ENCODE measurements around the gene RMC1.
"Not testable (repeated sequence)": the region's sequence is repeated elsewhere in the genome, so short reads cannot be mapped to it uniquely, and the experiment has no call there.

The RMC1 gene

DNA sequence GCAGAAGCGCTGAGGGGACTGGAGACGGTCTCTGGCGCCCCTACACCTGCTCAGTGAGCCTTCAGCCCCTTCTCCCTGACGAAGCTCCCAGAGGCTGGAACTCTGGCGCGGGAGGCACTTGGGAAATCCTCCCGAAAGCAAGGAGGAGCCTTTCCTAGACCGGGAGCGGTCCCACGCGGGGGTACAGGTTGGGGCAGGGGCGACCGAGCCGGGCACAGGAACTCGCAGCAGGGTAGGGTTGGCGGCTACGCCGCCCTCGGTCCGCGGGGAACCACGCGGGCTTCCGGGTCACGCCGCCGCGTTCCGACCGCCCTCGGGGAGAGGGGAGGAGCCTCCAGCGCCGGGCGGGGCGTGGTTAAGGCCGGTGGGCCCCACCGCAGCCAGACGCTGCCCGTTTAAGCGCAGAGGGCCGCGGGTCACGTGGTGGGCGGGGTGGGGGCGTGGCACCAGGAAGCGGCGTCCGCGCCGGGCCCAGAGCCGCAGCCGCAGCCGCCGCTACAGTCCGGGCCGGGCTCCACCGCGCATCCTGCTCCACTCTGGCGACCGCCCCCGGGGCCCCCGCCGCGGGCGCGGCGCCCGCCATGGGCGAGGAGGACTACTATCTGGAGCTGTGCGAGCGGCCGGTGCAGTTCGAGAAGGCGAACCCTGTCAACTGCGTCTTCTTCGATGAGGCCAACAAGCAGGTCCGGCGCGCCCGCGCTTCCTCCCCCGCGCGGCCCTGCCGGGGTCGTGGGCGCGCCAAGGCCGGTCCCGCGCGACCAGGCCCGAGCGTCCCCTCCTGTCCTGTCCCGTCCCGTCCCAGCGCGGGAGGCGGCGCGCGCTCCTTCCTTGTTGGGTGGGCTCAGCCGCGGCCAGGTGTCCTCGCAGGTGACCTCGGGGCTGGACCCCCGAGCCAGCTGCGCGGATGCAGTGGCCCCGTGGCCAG is at the start of gene RMC1:
Gene RMC1, plus strand, starts transcription at position 474 of the 925 bp plus-strand sequence. Its CDS starts 108 bp downstream, at position 582.
- DNase-seq (ENCODE audit: low read depth), result peak; percentile 97

DNA sequence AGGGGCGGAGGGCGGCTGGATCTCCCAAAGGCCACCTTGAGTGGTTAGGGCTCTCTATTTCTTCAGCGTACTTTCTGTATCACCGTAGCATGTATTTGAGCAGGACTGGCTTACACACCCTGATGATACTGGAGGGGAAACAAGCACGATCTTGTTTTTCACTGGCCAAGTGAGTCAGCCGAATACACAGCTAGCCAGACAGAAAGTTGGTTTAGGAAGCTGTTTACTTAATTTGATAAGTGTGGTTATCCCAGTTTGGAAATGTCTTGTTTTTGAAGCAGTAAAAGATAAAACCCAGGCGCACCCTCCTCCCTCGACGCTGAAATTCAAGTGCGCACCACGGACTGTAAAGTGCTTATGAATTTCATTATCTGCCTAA is 49.6 kb upstream of the RMC1 start:
- no peak for DNase-seq (ENCODE audit: low read depth)

DNA sequence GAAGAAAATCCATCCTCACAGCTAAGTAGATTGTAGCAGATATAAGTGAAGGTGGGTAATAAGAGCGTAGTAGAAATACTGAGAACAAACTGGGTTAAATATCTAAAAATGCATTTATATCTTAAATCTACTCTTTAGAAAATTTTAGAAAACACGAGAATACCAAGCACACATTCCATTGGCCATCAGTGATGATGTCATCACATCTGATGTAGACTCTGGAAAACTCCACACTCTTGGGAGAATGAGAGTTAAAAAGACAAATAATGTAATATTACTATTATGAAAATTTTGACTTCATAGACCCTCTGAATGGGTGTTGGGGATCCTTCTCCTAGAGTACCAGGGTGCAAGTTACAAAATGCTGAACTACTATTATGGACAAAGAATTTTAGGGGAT is 46.5 kb upstream of the RMC1 start:
- DNase-seq (ENCODE audit: low read depth), result no peak

DNA sequence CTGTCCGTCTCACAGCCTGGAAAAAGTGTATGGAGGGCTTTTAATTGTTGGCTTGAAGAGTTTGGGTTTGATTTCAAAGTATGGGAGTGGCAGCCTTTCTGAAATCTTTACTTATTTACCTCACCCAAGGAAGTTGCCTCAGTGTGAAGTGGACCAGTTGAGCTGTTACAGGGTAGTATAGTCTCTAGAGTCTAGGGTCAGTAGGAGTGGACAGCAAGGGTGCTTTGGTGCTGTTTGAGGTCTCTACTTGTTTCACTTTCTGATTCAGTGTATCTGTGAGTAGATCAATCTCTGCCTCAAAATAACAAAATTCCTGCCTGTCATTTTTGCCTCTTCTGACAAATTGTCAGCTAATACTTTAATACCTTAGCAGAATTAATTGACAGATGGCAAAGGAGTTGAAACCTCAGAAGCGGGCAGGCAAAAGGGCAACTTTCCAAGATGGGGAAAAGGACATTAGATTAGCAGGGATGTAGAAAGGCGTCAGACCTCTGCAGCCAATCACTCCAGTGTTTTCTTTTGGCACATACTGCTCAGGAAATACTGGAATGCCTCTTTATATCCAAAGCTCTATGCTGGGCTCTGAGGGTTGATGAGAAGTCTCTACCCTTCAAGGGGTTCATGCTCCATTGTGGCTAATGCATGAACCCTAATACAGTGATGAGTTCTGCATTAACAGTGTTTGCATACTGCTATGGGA is 44.3 kb upstream of the RMC1 start:
- DNase-seq (ENCODE audit: low read depth), result no peak

DNA sequence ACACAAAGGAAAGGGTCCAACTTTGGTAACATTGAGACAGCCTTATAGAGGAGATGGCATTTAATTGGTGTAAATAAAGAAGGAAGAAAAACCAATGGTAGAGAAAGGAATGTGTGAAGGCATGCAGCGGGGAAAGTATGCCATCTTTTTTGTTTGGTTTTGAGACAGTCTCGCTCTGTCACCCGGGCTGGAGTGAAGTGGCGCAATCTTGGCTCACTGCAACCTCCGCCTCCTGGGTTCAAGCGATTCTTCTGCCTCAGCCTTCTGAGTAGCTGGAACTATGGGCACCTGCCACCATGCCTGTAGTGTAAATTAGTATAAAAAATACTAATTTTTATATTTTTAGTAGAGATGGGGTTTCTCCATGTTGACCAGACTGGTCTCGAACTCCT is 43.8 kb upstream of the RMC1 start:
- DNase-seq (ENCODE audit: low read depth), result no peak

DNA sequence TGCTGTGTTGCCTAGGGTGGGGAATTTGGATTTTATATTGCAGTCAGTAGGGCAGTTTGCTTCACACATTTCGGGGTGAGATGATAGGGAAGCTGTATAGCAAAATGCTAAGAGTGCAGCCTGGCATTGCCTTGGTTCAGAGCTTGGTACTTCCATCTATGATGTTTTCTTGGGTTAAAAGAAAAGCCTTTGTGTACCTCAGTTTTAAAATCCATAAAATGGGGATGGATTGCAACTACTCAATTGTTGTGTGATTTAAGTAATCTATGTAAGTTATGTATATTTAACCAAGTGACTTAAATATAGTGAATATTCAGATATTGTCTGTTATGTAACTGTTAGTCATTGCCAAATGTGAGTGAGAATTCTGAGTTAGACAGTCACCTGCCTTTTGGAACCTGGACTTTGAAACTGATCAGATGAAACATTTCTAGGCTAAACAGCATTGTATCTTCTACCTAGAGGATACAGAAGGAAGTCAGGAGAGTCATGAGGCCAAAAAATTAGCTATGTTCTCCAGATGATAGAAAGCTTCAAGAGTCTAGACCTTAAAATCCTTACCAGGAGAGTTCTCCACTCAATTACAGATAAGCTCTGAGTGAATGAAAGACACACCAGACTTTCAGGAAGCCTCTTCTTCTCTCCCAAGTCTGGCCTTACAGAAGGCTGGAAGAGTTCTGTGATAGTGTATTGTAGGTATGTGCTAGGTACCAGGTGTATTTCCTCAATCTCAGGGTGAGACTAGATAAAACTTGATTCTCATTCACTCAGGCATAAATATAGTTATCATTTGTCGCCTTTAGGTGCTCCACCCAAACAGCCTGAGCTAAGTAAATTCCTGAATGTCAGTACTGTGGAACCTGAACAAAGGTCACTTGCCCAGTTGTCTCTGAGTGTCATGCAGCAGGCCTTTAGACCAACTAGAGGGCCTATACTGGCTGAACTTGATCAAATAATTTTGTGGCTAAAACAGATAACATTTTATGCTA is 42.7 kb upstream of the RMC1 start:
- no peak for DNase-seq (ENCODE audit: low read depth)

DNA sequence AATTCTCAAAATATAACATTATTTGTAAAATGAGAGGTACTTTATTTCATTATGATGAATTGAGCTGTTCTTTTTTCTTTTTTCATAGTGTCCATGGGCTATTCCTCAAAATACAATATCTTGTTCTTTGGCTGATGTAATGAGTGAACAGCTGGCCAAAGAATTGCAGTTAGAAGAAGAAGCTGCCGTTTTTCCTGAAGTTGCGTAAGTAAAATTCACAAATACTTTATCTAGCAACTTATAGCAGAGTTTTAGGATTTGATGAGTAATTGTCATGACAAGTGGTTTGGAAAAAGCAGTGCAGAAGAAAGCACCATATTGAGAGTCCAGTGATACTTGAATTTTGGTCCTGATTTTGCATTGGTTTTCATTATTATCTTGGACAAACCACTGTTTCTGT is 40.4 kb upstream of the RMC1 start:
- no peak for DNase-seq (ENCODE audit: low read depth)

DNA sequence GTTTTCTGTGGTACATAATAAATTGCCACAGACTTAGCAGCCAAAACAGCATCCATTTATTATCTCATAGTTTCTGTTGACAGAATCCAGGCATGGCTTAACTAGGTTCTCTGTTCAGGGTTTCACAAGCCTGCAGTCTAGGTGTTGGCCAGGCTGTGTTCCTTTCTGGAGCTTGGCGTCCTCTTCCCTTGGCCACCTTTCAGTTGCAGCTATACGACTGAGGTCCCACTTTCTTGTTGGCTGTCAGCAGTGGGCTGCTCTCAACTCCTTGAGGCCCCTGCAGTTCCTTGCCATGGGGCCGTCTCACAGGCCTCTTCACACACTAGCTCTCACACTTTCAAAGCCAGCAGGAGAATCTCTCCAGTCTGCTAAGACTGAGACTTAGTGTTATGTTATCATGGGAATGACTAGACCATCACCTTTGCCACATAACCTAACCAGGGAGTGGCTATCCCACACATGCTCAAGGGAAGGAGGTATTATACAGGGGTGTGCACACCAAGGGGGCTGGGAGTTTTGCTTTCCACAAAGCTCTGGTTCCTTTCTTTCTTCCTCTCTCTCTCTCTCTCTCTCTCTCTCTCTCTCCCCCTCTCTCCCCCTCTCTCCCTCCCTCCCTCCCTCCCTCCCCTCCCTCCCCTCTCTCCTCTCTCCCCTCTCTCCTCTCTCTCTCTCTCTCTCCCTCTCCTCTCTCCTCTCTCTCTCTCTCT is 34.4 kb upstream of the RMC1 start:
- no peak for DNase-seq (ENCODE audit: low read depth)

DNA sequence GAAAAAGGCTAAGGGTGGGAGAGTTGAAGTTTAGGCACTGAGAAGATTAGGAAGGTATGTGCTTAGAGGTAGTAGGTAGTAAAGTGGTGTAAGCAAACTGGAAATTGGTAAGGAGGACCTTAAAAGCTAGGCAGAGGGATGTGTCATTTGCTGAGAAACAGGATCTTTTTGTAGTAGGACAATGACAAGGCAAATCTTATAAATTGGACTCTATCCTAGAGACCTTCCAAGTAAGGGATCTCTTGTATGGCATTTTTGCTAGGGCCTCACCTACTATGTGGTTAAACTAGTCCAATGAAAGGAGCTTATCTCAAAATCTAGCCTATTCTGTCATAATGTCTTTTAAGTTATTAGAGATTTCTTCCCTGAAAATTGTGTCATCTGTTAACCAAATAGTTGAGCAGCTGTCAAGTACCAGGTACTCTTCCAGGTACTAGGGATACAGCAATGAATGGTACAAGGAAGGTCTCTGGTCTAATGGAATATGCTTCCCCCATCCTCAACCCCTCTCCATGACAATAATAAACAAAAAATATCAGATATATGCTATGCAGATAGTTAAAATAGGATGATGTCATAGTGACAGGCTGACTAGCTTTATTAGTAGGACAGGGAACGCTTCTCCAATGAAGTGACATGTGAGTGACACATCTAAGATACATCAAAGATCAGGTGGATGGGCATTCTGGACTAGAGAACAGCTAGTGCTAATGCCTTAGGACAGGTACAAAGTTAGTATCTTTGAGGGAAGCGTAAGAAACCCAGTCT is 32.5 kb upstream of the RMC1 start:
- DNase-seq (ENCODE audit: low read depth), result no peak

DNA sequence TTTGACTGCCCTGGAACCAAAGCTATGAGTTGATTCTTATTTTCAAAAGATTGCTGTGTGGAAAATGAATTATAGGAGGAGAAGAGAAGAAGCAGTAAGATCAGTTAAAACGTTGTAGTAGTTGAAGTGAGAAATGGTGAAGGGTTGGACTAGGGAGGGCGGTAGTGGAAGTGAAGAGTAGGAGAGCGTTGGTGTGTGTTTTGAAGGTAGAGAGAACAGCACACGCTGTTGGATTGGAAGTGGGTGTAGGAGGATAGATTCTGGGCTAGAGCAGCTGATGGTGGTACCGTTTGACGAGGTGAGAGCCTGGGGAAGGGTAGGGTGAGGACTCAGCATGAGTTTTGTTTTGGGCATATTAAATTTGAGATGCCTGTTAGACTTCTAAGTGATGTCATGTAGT is 31.8 kb upstream of the RMC1 start:
- DNase-seq (ENCODE audit: low read depth), result no peak

DNA sequence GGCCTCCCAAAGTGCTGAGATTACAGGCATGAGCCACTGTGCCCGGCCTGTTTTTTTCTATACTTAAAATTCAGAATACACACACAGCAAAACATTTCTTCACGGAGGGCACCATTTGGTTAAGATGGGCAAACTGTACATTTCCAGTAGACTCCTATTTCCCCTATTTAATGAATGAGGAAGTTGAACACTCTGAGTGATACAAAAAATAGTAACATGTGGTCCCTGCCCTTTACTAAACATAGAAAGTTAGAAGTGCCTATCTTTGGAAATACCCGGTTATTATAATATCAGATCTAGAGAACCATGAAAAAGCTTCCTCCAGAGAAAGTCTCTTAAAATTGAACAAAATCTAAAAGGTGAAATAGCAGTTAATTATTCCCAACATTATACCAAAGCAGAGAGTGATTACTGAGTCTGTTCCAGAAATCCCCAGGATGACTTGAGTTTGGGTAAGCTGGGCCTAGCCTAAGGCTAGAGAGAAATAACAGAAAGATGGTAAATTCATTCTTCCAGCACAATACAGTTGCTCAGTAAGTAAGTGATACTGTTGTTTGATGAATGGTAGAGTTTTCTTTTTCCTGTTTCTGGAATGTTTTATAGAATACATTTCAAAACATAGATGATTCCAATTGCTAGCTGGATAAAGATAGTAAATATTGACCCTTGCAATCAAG is 23.3 kb upstream of the RMC1 start:
- no peak for DNase-seq (ENCODE audit: low read depth)

DNA sequence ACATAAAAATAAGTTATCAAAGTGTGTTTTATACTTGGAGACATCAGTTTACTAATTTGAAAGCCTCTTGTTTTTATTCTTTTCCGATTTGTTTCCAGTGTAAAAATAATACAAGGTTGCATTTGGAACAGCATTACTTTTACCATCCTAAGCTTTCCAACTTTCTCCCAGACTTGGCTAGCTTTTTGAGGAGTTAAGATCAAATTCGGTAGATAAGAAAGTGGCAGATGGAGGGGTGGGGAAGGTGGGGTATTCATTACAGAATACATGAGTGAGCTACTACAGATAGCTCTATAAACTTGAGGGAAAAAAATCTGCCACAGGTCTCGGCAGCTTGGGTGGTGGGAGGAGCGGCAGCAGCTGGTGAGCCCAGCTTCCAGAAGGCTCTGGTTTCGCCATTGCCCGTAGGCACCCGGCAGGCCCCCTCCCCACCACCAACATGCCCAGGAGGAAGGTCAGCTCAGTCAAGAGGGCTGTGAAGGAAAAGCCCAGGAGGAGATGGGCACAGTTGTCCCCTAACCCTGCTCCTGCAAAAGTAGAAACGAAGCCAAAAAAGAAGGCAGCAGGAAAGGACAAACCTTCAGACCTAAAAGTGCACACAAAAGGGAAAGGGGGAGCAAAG is 18.6 kb upstream of the RMC1 start:
- DNase-seq (ENCODE audit: low read depth), result no peak

DNA sequence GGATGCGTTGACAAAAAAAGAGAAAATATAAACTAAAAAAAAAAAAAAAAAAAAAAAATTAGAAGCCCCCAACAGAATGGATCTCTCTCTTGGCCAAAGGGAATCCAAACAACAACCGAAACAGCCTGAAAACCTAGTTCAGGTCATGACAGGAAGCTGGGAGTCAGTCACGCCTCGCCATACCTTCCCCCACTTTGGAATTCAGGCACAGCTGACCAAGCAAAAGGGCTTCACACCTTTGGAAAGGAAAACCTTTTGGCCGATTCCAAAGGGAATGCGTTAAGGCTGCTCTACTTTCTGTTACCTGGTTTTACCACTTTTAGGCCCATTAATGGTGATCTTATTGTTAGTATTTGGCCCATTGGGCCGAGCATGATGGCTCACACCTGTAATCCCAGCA is 17.9 kb upstream of the RMC1 start:
- no peak for DNase-seq (ENCODE audit: low read depth)

DNA sequence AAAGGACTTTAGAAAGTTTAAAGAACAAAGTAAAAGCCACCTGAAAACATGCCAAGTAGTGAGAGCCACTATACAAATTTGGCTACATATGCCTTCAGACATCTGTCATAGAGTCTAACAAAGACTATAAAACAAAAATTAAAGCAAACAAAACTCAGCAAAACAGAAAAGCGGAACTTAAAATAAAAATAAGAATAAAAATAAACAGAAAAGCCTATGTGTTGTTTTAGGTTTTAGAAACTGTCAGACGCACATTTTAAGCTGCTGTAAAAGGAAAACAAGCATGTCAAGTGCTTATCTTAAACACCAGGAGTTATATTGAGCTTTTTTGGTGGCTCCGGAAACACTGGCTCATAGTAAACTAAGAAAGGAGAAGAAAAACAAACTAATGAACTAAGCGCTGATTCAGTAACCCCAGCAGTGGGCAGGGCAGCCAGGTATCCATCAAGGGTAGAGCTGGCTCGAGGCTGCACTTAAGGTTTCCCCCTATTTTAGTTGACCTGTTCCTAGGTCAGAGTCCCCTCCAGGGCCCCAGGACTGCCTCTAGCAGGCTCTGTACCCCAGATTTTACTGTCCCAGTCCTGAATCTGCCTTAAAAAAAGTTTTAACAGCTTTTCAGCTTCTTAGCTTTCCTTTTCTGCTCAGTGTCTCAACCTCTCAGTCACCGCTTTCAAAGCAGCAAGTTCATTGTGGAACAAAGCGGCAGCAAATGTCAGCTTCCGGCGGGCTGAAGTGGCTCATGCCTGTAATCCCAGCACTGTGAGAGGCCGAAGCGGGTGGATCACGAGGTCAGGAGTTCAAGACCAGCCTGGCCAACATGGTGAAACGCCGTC is 15.4 kb upstream of the RMC1 start:
- no peak for DNase-seq (ENCODE audit: low read depth)

DNA sequence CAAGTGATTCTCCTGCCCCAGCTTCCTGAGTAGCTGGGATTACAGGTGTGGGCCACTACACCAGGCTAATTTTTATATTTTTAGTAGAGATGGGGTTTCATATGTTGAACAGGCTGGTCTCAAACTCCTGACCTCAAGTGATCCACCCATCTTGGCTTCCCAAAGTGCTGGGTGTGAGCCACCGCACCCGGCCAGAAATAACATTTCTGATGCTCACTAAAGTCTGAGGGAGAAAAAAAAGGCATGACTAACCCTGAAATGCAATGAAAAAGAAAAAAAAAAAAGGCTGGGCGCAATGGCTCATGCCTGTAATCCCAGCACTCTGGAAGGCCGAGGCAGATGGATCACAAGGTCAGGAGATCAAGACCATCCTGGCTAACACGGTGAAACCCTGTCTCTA is 13.7 kb upstream of the RMC1 start:
- DNase-seq (ENCODE audit: low read depth), result not testable (repeated sequence)

DNA sequence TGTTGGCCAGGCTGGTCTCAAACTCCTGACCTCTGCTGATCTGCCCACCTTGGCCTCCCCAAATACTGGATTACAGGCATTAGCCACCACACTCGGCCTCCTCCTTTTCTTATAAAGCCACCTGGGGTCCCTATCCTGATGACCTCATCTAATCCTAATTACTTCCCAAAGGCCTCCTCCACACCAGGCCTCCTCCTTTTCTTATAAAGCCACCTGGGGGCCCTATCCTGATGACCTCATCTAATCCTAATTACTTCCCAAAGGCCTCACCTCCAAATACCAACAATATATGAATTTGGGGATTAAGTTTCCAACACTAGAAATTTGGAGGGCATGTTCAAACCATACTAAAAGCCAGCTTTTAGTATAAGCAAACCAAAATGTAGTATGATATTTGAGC is 9.7 kb upstream of the RMC1 start:
- no peak for DNase-seq (ENCODE audit: low read depth)

DNA sequence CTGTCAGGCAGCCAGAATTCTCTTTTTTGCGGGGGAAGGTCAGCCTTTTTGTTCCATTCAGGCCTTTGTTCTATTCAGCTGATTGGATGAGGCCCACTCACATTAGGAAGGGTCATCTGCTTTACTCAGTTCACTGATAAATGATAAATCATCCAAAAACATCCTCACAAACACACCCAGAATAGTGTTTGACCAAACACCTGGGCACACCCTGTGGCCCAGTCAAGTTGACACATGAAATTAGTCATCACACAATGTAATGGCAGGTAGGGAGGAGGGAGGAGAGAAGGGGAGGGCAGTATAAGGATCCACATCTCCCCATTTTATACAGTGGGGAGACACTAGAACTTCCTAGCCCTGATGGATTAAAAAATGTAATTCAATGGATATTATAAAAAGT is 8.3 kb upstream of the RMC1 start:
- no peak for DNase-seq (ENCODE audit: low read depth)

DNA sequence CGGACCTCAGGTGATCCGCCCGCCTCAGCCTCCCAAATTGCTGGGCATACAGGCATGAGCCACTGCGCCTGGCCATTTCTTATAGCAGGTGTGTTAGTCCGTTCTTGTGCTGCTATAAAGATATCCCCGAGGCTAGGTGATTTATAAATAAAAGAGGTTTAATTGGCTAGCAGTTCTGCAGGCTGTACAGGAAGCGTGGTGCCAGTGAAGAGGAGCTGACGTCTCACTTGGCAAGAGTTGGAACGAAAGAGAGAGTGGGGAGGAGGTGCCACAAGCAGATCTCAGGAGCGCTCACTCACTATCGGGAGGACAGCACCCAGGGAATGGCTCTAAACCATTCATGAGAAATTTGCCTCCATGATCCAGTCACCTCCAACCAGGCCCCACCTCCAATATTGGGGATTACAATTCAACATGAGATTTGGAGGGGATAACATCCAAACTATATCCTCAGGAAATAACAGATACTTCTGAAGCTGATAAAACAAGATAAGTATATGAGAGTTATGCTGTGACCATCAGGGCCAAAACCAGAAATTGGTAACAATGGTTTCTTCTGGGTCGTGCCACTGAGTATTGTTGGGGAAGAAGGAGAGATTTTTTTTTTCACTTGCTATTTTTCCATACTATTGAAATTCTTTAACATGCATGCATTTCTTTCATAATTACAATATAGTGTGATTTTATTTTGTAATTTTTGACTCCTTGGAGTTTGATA is 7.4 kb upstream of the RMC1 start:
- no peak for DNase-seq (ENCODE audit: low read depth)

Measured in activated T-helper 9 cell treated with anti-CD3 and anti-CD28 coated beads, Interleukin-2, amount 50 U/mL, for 16 hours (primary cell).